Occipital lobe (tissue), 2 donors: ENCODE data around the gene DAP. TPM values are rescaled to one million over a fixed set of nuclear protein-coding genes. Genes with fewer than 3 reads are reported as not detected.

ENCODE experiments used
- DNase-seq: peaks from one replicate; lab custom pipeline; 2025; lab: John Stamatoyannopoulos, UW
- total RNA-seq: library from RNA; depleted of rRNA; stranded (reverse); fragments of >200 nt; gene quantifications from one replicate; pipeline ENCODE4 v1.2.3, GENCODE V29; 2014

The DAP gene
- total RNA-seq, 1 donor from 2014 or later = 5.8 TPM

- no peak for DNase-seq
Measured at GRCh38 chr5:10711562-10711961, 49.5 kb downstream of the DAP start.

- DNase-seq = no peak
Measured at GRCh38 chr5:10710513-10711128, 50.4 kb downstream of the DAP start.

- no peak for DNase-seq
Measured at GRCh38 chr5:10709933-10710332, 51.1 kb downstream of the DAP start.

- no peak for DNase-seq
Measured at GRCh38 chr5:10709409-10709808, 51.6 kb downstream of the DAP start.

- DNase-seq = no peak
Measured at GRCh38 chr5:10708189-10708944, 52.7 kb downstream of the DAP start.

- no peak for DNase-seq
Measured at GRCh38 chr5:10707198-10708142, 53.6 kb downstream of the DAP start.

- DNase-seq = no peak
Measured at GRCh38 chr5:10706326-10706725, 54.7 kb downstream of the DAP start.

- no peak for DNase-seq
Measured at GRCh38 chr5:10705747-10706146, 55.3 kb downstream of the DAP start.

GRCh38 chr5:10704949-10705621, 55.9 kb downstream of the DAP start:
- DNase-seq = no peak

GRCh38 chr5:10703676-10704075, 57.4 kb downstream of the DAP start:
- DNase-seq = no peak

GRCh38 chr5:10702911-10703491, 58.0 kb downstream of the DAP start:
- peak; percentile 38 for DNase-seq

GRCh38 chr5:10702040-10702629, 58.9 kb downstream of the DAP start:
- no peak for DNase-seq

- DNase-seq = peak; percentile 12
Measured at GRCh38 chr5:10701567-10702039, 59.4 kb downstream of the DAP start.

- DNase-seq = no peak
Measured at GRCh38 chr5:10700516-10700915, 60.5 kb downstream of the DAP start.

- DNase-seq = no peak
Measured at GRCh38 chr5:10699987-10700386, 61.0 kb downstream of the DAP start.

- DNase-seq = no peak
Measured at GRCh38 chr5:10699281-10699874, 61.7 kb downstream of the DAP start.

- DNase-seq = no peak
Measured at GRCh38 chr5:10695759-10696543, 65.1 kb downstream of the DAP start.

- peak; percentile 55 for DNase-seq
Measured at GRCh38 chr5:10695055-10695649, 65.9 kb downstream of the DAP start.
